Measurements from ENCODE around the gene SORCS3.

SORCS3 gene

DNA sequence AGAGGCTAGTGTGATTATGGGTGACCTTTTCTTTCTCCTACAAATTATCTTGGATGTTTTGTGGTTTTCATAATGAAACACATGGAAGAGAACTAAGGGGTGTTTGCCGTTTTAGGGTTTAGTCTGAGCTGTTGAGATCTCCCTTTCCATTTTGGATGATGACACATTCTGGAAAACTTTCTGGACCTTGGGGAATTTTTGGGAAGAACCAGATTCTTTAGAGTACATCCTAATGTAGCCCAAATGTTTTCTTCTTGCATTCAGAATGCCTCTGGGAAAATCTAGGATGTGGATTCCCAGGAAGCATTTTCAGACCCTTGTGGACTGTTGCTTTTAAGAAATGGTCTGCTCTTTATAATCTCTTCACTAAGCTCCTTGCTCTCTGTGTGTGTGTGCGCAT is 165.7 kb downstream of the SORCS3 start:
- H3F3A ChIP-seq (ENCODE audit: low read depth), result no peaks in the 10 kb centered on the region
- no peak overlapping the region for H2AFZ ChIP-seq (ENCODE audit: low read length)
- no peaks in the 10 kb centered on the region for H3K4me1 ChIP-seq (ENCODE audit: insufficient read depth, low read length, poor library complexity, severe bottlenecking)
- H3K9me3 ChIP-seq (ENCODE audit: insufficient read depth, low read depth, low read length), result no peaks in the 10 kb centered on the region
- no peaks in the 10 kb centered on the region for H4K20me1 ChIP-seq (ENCODE audit: insufficient read depth, low read length, poor library complexity, severe bottlenecking)
- no peak overlapping the region for H3K9ac ChIP-seq (ENCODE audit: low read depth, low read length, poor library complexity, severe bottlenecking)
- H3K4me3 ChIP-seq (ENCODE audit: low read length, poor library complexity, severe bottlenecking), result no peak overlapping the region
- H3K9me2 ChIP-seq (replicated peaks; ENCODE audit: low read depth, low read length), result no peaks in the 10 kb centered on the region
- no peaks in the 10 kb centered on the region for H3K27me3 ChIP-seq (ENCODE audit: insufficient read depth, low read length, poor library complexity, severe bottlenecking)
- TF ChIP-seq EZH2phosphoT487 (IDR thresholded peaks at IDR 0.05; ENCODE audit: borderline replicate concordance), result no peak
- no peak overlapping the region for H3K4me2 ChIP-seq (ENCODE audit: low read depth, low read length, poor library complexity, severe bottlenecking)
- no peaks in the 10 kb centered on the region for H3K79me2 ChIP-seq (ENCODE audit: insufficient read depth, low read length)
- H3K36me3 ChIP-seq (ENCODE audit: insufficient read depth, low read length), result no peaks in the 10 kb centered on the region

GRCh38 chr10:104807581-104808310 is 166.7 kb downstream of the SORCS3 start:
- Histone ChIP-seq H3K4me3 (ENCODE audit: low read length, poor library complexity, severe bottlenecking) (no peak overlapping the region), H3K4me2 (ENCODE audit: low read depth, low read length, poor library complexity, severe bottlenecking) (no peak overlapping the region), H3F3A (ENCODE audit: low read depth) (no peaks in the 10 kb centered on the region), H3K4me1 (ENCODE audit: insufficient read depth, low read length, poor library complexity, severe bottlenecking) (no peaks in the 10 kb centered on the region), H3K27me3 (ENCODE audit: insufficient read depth, low read length, poor library complexity, severe bottlenecking) (no peaks in the 10 kb centered on the region), H3K9me2 (replicated peaks; ENCODE audit: low read depth, low read length) (no peaks in the 10 kb centered on the region), H3K79me2 (ENCODE audit: insufficient read depth, low read length) (no peaks in the 10 kb centered on the region), H3K9ac (ENCODE audit: low read depth, low read length, poor library complexity, severe bottlenecking) (no peak overlapping the region), H4K20me1 (ENCODE audit: insufficient read depth, low read length, poor library complexity, severe bottlenecking) (no peaks in the 10 kb centered on the region), H3K9me3 (ENCODE audit: insufficient read depth, low read depth, low read length) (no peaks in the 10 kb centered on the region), H3K36me3 (ENCODE audit: insufficient read depth, low read length) (no peaks in the 10 kb centered on the region), H2AFZ (ENCODE audit: low read length) (no peak overlapping the region)
- TF ChIP-seq CTCF (conservative IDR thresholded peaks at IDR 0.05; ENCODE audit: low read length) (no peak), EZH2phosphoT487 (IDR thresholded peaks at IDR 0.05; ENCODE audit: borderline replicate concordance) (no peak)

DNA sequence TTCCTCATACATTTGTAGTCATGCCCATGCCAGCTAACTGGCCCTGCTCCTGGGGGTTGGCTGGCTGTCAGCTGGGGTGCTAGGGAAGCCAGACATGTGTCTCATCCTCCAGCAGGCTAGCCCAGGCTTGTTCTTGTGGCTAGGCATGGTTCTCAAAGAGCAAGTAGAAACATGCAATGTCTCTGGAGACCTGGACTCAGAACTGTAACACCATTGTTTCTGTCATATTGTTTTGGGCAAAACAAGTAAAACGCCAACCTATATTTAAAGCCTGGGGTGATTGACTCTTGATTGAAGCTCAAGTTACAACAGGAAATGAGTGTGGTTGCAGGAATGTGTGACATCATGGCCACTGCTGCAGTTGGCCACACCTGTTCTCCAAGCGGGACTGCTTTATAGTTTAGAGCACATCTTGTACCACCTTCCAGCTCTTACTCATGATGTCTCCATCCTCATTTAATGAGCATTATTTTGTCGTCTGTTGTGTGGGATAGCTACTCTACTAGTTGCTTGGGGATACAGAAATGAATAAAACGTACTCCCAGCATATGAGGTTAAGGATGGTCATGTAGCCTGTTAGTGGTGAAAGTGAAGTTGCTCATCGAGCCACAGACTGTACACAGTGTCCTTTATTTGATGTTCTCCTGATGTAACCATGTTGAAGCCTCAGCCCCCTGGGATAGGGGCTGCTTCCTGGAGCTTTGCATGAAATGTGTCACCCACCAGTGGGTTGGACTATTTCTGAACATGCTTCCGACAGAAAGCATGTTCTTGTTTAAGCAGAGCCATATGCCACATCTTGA is 168.4 kb downstream of the SORCS3 start:
- no peak overlapping the region for H3K4me2 ChIP-seq (ENCODE audit: low read depth, low read length, poor library complexity, severe bottlenecking)
- no peaks in the 10 kb centered on the region for H3K4me1 ChIP-seq (ENCODE audit: insufficient read depth, low read length, poor library complexity, severe bottlenecking)
- H3F3A ChIP-seq (ENCODE audit: low read depth), result no peaks in the 10 kb centered on the region
- no peaks in the 10 kb centered on the region for H3K79me2 ChIP-seq (ENCODE audit: insufficient read depth, low read length)
- H3K9me2 ChIP-seq (replicated peaks; ENCODE audit: low read depth, low read length), result no peaks in the 10 kb centered on the region
- no peak overlapping the region for H2AFZ ChIP-seq (ENCODE audit: low read length)
- no peaks in the 10 kb centered on the region for H4K20me1 ChIP-seq (ENCODE audit: insufficient read depth, low read length, poor library complexity, severe bottlenecking)
- no peak overlapping the region for H3K4me3 ChIP-seq (ENCODE audit: low read length, poor library complexity, severe bottlenecking)
- no peaks in the 10 kb centered on the region for H3K27me3 ChIP-seq (ENCODE audit: insufficient read depth, low read length, poor library complexity, severe bottlenecking)
- no peak overlapping the region for H3K9ac ChIP-seq (ENCODE audit: low read depth, low read length, poor library complexity, severe bottlenecking)
- H3K36me3 ChIP-seq (ENCODE audit: insufficient read depth, low read length), result no peaks in the 10 kb centered on the region
- H3K9me3 ChIP-seq (ENCODE audit: insufficient read depth, low read depth, low read length), result no peaks in the 10 kb centered on the region
- TF ChIP-seq EZH2phosphoT487 (IDR thresholded peaks at IDR 0.05; ENCODE audit: borderline replicate concordance), result no peak
- no peak for TF ChIP-seq CTCF (conservative IDR thresholded peaks at IDR 0.05; ENCODE audit: low read length)

Data from Loucy (cell line).